MM.1S (cell line): ENCODE data around the gene EEPD1.

Experiments used
- EZH2 ChIP-seq: fragments of 300-600 bp; sonication (generic); optimal IDR thresholded peaks from 2 replicates; pipeline ENCODE3; 2017; ENCODE audit warnings: low read depth, mild to moderate bottlenecking, antibody characterized with exemption, low read length, mixed read lengths
- EZH2phosphoT487 ChIP-seq: fragments of 300-600 bp; sonication (generic); IDR thresholded peaks from 2 replicates; pipeline ENCODE4 v1.6.1; 2018; ENCODE audit warnings: antibody characterized with exemption, low read length
- TF ChIP-seq, protein P1 (sequence below): fragments of 300-600 bp; sonication (generic); IDR thresholded peaks from 2 replicates; pipeline ENCODE4 v1.5.1; 2016; ENCODE audit warnings: antibody characterized with exemption, low read length, mixed read lengths

DNA sequence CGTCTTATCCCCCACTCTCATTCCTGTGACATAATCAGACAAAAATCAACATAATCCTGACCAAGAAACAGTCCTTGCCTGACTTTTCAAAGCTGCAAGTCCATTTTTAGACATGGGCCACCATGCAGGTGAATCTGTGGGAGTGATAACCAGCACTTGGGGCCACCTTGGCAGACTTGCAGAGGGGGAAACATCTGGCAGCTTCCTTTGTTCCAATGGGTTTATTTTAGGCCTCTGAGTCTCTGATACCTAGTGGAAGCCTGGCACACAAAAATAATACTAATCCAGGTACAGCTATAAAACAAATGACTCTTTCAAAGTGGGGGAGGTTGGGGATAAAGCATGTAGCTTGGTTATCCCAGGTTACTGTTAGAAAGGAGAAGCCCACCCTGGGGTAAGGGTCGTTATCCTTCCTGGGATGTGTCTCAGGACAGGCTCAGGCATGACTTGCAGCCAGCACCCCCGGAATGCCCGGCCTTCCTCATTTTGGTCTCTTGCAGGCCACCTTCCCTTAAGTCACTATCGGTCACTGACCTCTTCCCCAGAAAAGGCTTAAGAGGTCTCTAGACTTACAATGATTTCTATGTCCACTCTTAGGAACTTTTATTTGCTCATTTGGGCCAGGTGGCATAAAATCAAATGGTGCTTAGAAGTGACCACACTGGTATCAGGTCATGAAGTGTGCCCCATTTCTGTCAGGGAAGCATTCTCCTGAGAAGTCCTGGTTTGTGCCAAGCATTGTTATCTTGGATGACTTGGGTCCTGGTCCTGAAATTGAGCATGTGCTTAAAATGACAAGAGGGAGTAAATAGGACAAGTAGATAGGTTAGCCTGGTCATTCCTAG lies 37.6 kb downstream of the EEPD1 start:
- TF ChIP-seq, protein P1, sequence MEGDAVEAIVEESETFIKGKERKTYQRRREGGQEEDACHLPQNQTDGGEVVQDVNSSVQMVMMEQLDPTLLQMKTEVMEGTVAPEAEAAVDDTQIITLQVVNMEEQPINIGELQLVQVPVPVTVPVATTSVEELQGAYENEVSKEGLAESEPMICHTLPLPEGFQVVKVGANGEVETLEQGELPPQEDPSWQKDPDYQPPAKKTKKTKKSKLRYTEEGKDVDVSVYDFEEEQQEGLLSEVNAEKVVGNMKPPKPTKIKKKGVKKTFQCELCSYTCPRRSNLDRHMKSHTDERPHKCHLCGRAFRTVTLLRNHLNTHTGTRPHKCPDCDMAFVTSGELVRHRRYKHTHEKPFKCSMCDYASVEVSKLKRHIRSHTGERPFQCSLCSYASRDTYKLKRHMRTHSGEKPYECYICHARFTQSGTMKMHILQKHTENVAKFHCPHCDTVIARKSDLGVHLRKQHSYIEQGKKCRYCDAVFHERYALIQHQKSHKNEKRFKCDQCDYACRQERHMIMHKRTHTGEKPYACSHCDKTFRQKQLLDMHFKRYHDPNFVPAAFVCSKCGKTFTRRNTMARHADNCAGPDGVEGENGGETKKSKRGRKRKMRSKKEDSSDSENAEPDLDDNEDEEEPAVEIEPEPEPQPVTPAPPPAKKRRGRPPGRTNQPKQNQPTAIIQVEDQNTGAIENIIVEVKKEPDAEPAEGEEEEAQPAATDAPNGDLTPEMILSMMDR, result no peak
- TF ChIP-seq EZH2 (no peak), EZH2phosphoT487 (no peak)
